ENCODE data around the gene ANKRD17. TPM values are rescaled to one million over a fixed set of nuclear protein-coding genes. Genes with fewer than 3 reads are reported as not detected.
"Not testable (repeated sequence)": the region's sequence is repeated elsewhere in the genome, so short reads cannot be mapped to it uniquely, and the experiment has no call there.

ANKRD17 gene
- 10 to 100 TPM; 51.2 to 58.2 TPM for total RNA-seq

- peak; percentile 92 for DNase-seq
- ChIA-PET POLR2A (interaction anchor here (0.5 to 1.8 kb wide), 3 partner anchors 188 to 890 kb away, joined by 3 to 6 read pairs (median 6); no protein-coding TSS in a partner anchor), CTCF (interaction anchor here (0.5 to 1.6 kb wide), 3 partner anchors 9 to 177 kb away, joined by 3 to 5 read pairs (median 4); no protein-coding TSS in a partner anchor)
- Mint-ChIP-seq H3K27me3 (no peaks in the 10 kb centered on the region), H3K36me3 (ENCODE audit: low read depth) (peaks cover 16% of the 10 kb centered on the region), H3K4me3 (peak within 1 kb of the TSS; percentile 99), H3K4me1 (peaks cover 59% of the 10 kb centered on the region), H3K9me3 (no peaks in the 10 kb centered on the region), H3K27ac (peak within 1 kb of the TSS; percentile 100)
Observed at GRCh38 chr4:73258686-73259570, at the start of gene ANKRD17. TSS of gene ANKRD17 (minus strand) at chr4:73258798. CDS start at chr4:73258668, 130 bp downstream.

GRCh38 chr4:73308286-73308685 lies 49.7 kb upstream of the ANKRD17 start:
- DNase-seq: no peak
- H3K36me3 Mint-ChIP-seq (ENCODE audit: low read depth): no peaks in the 10 kb centered on the region
- ChIA-PET POLR2A (no interaction called here), CTCF (no interaction called here)
- H3K4me3 Mint-ChIP-seq: no peak overlapping the region
- no peak overlapping the region for H3K27ac Mint-ChIP-seq
- H3K9me3 Mint-ChIP-seq: no peaks in the 10 kb centered on the region
- peaks cover 2% of the 10 kb centered on the region for H3K27me3 Mint-ChIP-seq
- no peaks in the 10 kb centered on the region for H3K4me1 Mint-ChIP-seq

- DNase-seq: no peak
- H3K36me3 Mint-ChIP-seq (ENCODE audit: low read depth): no peaks in the 10 kb centered on the region
- CTCF ChIA-PET: no interaction called here
- H3K27ac Mint-ChIP-seq: no peak overlapping the region
- no peak overlapping the region for H3K4me3 Mint-ChIP-seq
- peaks cover 2% of the 10 kb centered on the region for H3K27me3 Mint-ChIP-seq
- peaks cover 3% of the 10 kb centered on the region for H3K9me3 Mint-ChIP-seq
- POLR2A ChIA-PET: no interaction called here
- no peaks in the 10 kb centered on the region for H3K4me1 Mint-ChIP-seq
Observed at GRCh38 chr4:73303711-73304110, 45.1 kb upstream of the ANKRD17 start.

GRCh38 chr4:73299548-73300280 lies 41.1 kb upstream of the ANKRD17 start:
- Mint-ChIP-seq H3K27me3 (no peaks in the 10 kb centered on the region), H3K27ac (no peak overlapping the region), H3K9me3 (peaks cover 7% of the 10 kb centered on the region), H3K4me1 (no peaks in the 10 kb centered on the region), H3K4me3 (no peak overlapping the region), H3K36me3 (ENCODE audit: low read depth) (no peaks in the 10 kb centered on the region)
- CTCF ChIA-PET: no interaction called here
- POLR2A ChIA-PET: no interaction called here
- no peak for DNase-seq

- CTCF ChIA-PET; H3K4me3 Mint-ChIP-seq; H3K27ac Mint-ChIP-seq; H3K27me3 Mint-ChIP-seq; DNase-seq; POLR2A ChIA-PET; H3K36me3 Mint-ChIP-seq (ENCODE audit: low read depth); H3K4me1 Mint-ChIP-seq: not testable (repeated sequence)
- H3K9me3 Mint-ChIP-seq: peaks cover 21% of the 10 kb centered on the region
Observed at GRCh38 chr4:73292661-73293060, 34.1 kb upstream of the ANKRD17 start.

- ChIA-PET POLR2A (no interaction called here), CTCF (interaction anchor here (0.6 kb wide), 1 partner anchor 229 kb away, joined by 4 read pairs; no protein-coding TSS in a partner anchor)
- Mint-ChIP-seq H3K4me1 (peaks cover 7% of the 10 kb centered on the region), H3K27ac (no peak overlapping the region), H3K9me3 (peaks cover 10% of the 10 kb centered on the region), H3K4me3 (no peak overlapping the region), H3K36me3 (ENCODE audit: low read depth) (peaks cover 8% of the 10 kb centered on the region), H3K27me3 (no peaks in the 10 kb centered on the region)
- no peak for DNase-seq
Observed at GRCh38 chr4:73281982-73282381, 23.4 kb upstream of the ANKRD17 start.

- peaks cover 8% of the 10 kb centered on the region for H3K9me3 Mint-ChIP-seq
- H3K27ac Mint-ChIP-seq: no peak overlapping the region
- H3K4me3 Mint-ChIP-seq: no peak overlapping the region
- CTCF ChIA-PET: interaction anchor here (0.6 kb wide), 1 partner anchor 346 kb away, joined by 3 read pairs; no protein-coding TSS in a partner anchor
- POLR2A ChIA-PET: no interaction called here
- no peak for DNase-seq
- H3K36me3 Mint-ChIP-seq (ENCODE audit: low read depth): peaks cover 8% of the 10 kb centered on the region
- H3K4me1 Mint-ChIP-seq: peaks cover 7% of the 10 kb centered on the region
- no peaks in the 10 kb centered on the region for H3K27me3 Mint-ChIP-seq
Observed at GRCh38 chr4:73281396-73281795, 22.8 kb upstream of the ANKRD17 start.

- ChIA-PET POLR2A (no interaction called here), CTCF (no interaction called here)
- Mint-ChIP-seq H3K4me1 (peaks cover 7% of the 10 kb centered on the region), H3K36me3 (ENCODE audit: low read depth) (peaks cover 5% of the 10 kb centered on the region), H3K27ac (no peak overlapping the region), H3K9me3 (peaks cover 4% of the 10 kb centered on the region), H3K4me3 (no peak overlapping the region), H3K27me3 (no peaks in the 10 kb centered on the region)
- DNase-seq: no peak
Observed at GRCh38 chr4:73277201-73277600, 18.6 kb upstream of the ANKRD17 start.

- H3K9me3 Mint-ChIP-seq: peaks cover 4% of the 10 kb centered on the region
- H3K4me3 Mint-ChIP-seq: no peak overlapping the region
Observed at GRCh38 chr4:73275318-73275654, 16.7 kb upstream of the ANKRD17 start.

GRCh38 chr4:73272816-73273215 lies 14.2 kb upstream of the ANKRD17 start:
- CTCF ChIA-PET: no interaction called here

More at GRCh38 chr4:73275318-73275654, 16.7 kb upstream of the ANKRD17 start:
- Mint-ChIP-seq H3K4me1 (peaks cover 4% of the 10 kb centered on the region), H3K27me3 (no peaks in the 10 kb centered on the region), H3K27ac (no peak overlapping the region), H3K36me3 (ENCODE audit: low read depth) (peaks cover 5% of the 10 kb centered on the region)
- POLR2A ChIA-PET: no interaction called here
- CTCF ChIA-PET: no interaction called here
- no peak for DNase-seq

GRCh38 chr4:73267050-73267449 lies 8.5 kb upstream of the ANKRD17 start:
- peaks cover 5% of the 10 kb centered on the region for H3K4me1 Mint-ChIP-seq
- POLR2A ChIA-PET: no interaction called here
- DNase-seq: no peak
- CTCF ChIA-PET: no interaction called here
- no peak overlapping the region for H3K27ac Mint-ChIP-seq
- no peaks in the 10 kb centered on the region for H3K9me3 Mint-ChIP-seq
- no peaks in the 10 kb centered on the region for H3K27me3 Mint-ChIP-seq
- no peak overlapping the region for H3K4me3 Mint-ChIP-seq
- H3K36me3 Mint-ChIP-seq (ENCODE audit: low read depth): no peaks in the 10 kb centered on the region

More at GRCh38 chr4:73272816-73273215, 14.2 kb upstream of the ANKRD17 start:
- Mint-ChIP-seq H3K4me3 (no peak overlapping the region), H3K27me3 (no peaks in the 10 kb centered on the region), H3K27ac (no peak overlapping the region), H3K4me1 (no peaks in the 10 kb centered on the region), H3K9me3 (peaks cover 4% of the 10 kb centered on the region), H3K36me3 (ENCODE audit: low read depth) (peaks cover 4% of the 10 kb centered on the region)
- POLR2A ChIA-PET: no interaction called here
- no peak for DNase-seq

- Mint-ChIP-seq H3K27ac (peak overlapping the region; percentile 100), H3K36me3 (ENCODE audit: low read depth) (peaks cover 11% of the 10 kb centered on the region), H3K9me3 (no peaks in the 10 kb centered on the region), H3K4me3 (peak overlapping the region; percentile 99), H3K4me1 (peaks cover 53% of the 10 kb centered on the region), H3K27me3 (no peaks in the 10 kb centered on the region)
- ChIA-PET POLR2A (interaction anchor here (1.1 to 1.8 kb wide), 2 partner anchors 189 to 192 kb away, joined by 6 read pairs; no protein-coding TSS in a partner anchor), CTCF (interaction anchor here (0.6 to 1.0 kb wide), 2 partner anchors 9 to 929 kb away, joined by 3 read pairs; no protein-coding TSS in a partner anchor)
- DNase-seq: peak; percentile 6
Observed at GRCh38 chr4:73259571-73260090, 1.0 kb upstream of the ANKRD17 start.

GRCh38 chr4:73258436-73258685 lies 237 bp downstream of the ANKRD17 start:
- H3K36me3 Mint-ChIP-seq (ENCODE audit: low read depth): peaks cover 16% of the 10 kb centered on the region
- POLR2A ChIA-PET: no interaction called here
- peak overlapping the region; percentile 100 for H3K27ac Mint-ChIP-seq
- peak overlapping the region; percentile 99 for H3K4me3 Mint-ChIP-seq
- DNase-seq: no peak
- CTCF ChIA-PET: interaction anchor here (0.5 to 1.6 kb wide), 2 partner anchors 45 to 176 kb away, joined by 4 to 5 read pairs; no protein-coding TSS in a partner anchor
- H3K27me3 Mint-ChIP-seq: no peaks in the 10 kb centered on the region
- H3K9me3 Mint-ChIP-seq: no peaks in the 10 kb centered on the region
- peaks cover 62% of the 10 kb centered on the region for H3K4me1 Mint-ChIP-seq
